SK-N-SH (cell line): ENCODE data around the gene ZNF407. TPM values are rescaled to one million over a fixed set of nuclear protein-coding genes. Genes with fewer than 3 reads are reported as not detected.

Experiments used
- CTCF ChIA-PET: fragments of 300-600, 350-600 bp; formaldehyde crosslinking; extraction: SDS; loops from one replicate; lab custom pipeline; 2021; lab: Yijun Ruan, JAX
- POLR2A ChIA-PET: fragments of 350-600 bp; sonication (Branson Sonifier 250); formaldehyde crosslinking; extraction: SDS; loops from one replicate; lab custom pipeline; 2020; ENCODE audit warnings: antibody characterized with exemption, inconsistent platforms; lab: Yijun Ruan, JAX
- DNase-seq: peaks from one replicate; pipeline ENCODE4 v3.0.0; 2012
- H2AFZ ChIP-seq: fragments of 200-600 bp; sonication (generic); 2 replicates; pipeline ENCODE4 v1.8.1; 2016; ENCODE audit warnings: antibody characterized with exemption, mild to moderate bottlenecking, low read depth
- H3F3A ChIP-seq: fragments of 200-600 bp; sonication (generic); replicated peaks from 2 replicates; pipeline ENCODE3; 2016; ENCODE audit warnings: antibody characterized with exemption, mild to moderate bottlenecking; ENCODE audit not compliant: insufficient read depth
- H3K27ac ChIP-seq, 2 experiments: fragments of 200-500 bp in 1 of 2; fragments of 200-600 bp in 1 of 2; sonication (Bioruptor generic) in 1 of 2; sonication (generic), shearing (Covaris generic) in 1 of 2; 2 replicates each; pipeline versions ENCODE4 v1.5.1 to v1.6.1; 2014 to 2016; ENCODE audit warnings: low read depth in 2 of 2, inconsistent platforms in 1 of 2, low read length in 1 of 2, mild to moderate bottlenecking in 1 of 2, mixed read lengths in 1 of 2
- H3K27me3 ChIP-seq: fragments of 200-600 bp; sonication (generic), shearing (Covaris generic); 2 replicates; pipeline ENCODE4 v1.6.1; 2016; ENCODE audit warnings: mixed run types; ENCODE audit not compliant: insufficient read depth
- H3K36me3 ChIP-seq, 2 experiments: fragments of 200-500 bp in 1 of 2; fragments of 200-600 bp in 1 of 2; sonication (Bioruptor generic) in 1 of 2; sonication (generic) in 1 of 2; replicated peaks in 1 of 2; 2 replicates each; pipeline versions ENCODE3 to v1.5.1; 2014 to 2016; ENCODE audit warnings: low read length in 1 of 2, mild to moderate bottlenecking in 1 of 2; ENCODE audit not compliant: insufficient read depth in 2 of 2, control insufficient read depth in 1 of 2
- H3K4me1 ChIP-seq, 2 experiments: fragments of 200-500 bp in 1 of 2; fragments of 200-600 bp in 1 of 2; sonication (Bioruptor generic) in 1 of 2; sonication (generic), shearing (Covaris generic) in 1 of 2; 2 replicates each; pipeline versions ENCODE4 v1.5.1 to v1.6.1; 2014 to 2016; ENCODE audit warnings: low read depth in 1 of 2, low read length in 1 of 2, mixed run types in 1 of 2; ENCODE audit not compliant: insufficient read depth in 2 of 2, control insufficient read depth in 1 of 2
- H3K4me2 ChIP-seq: fragments of 200-600 bp; sonication (generic), shearing (Covaris generic); 2 replicates; pipeline ENCODE4 v1.6.1; 2017; ENCODE audit warnings: mixed run types
- H3K4me3 ChIP-seq, 2 experiments: fragments of 200-500 bp in 1 of 2; fragments of 200-600 bp in 1 of 2; sonication (Bioruptor generic) in 1 of 2; sonication (generic), shearing (Covaris generic) in 1 of 2; 2 replicates each; pipeline versions ENCODE4 v1.5.1 to v1.8.1; 2014 to 2016; ENCODE audit warnings: low read depth in 2 of 2, inconsistent platforms in 1 of 2, low read length in 1 of 2, mild to moderate bottlenecking in 1 of 2, mixed read lengths in 1 of 2, moderate library complexity in 1 of 2
- H3K79me2 ChIP-seq: fragments of 200-600 bp; sonication (generic); 2 replicates; pipeline ENCODE4 v1.8.1; 2017; ENCODE audit warnings: mild to moderate bottlenecking; ENCODE audit not compliant: insufficient read depth
- H3K9ac ChIP-seq: fragments of 200-600 bp; sonication (generic); 2 replicates; pipeline ENCODE4 v1.6.1; 2017; ENCODE audit warnings: mixed run types
- H3K9me2 ChIP-seq: fragments of 200-600 bp; sonication (generic); 2 replicates; pipeline ENCODE4 v1.6.1; 2017; ENCODE audit warnings: mixed run types
- H3K9me3 ChIP-seq: fragments of 200-600 bp; sonication (generic); 2 replicates; pipeline ENCODE4 v1.6.1; 2017; ENCODE audit warnings: mixed run types, mild to moderate bottlenecking, moderate library complexity
- H4K20me1 ChIP-seq: fragments of 200-600 bp; sonication (generic); 2 replicates; pipeline ENCODE4 v1.6.1; 2017; ENCODE audit warnings: mild to moderate bottlenecking, mixed run types; ENCODE audit not compliant: insufficient read depth
- CHD2 ChIP-seq: fragments of 150-350 bp; IDR thresholded peaks from 2 replicates; pipeline ENCODE4 v1.6.1; 2018; ENCODE audit warnings: low read length; ENCODE audit not compliant: partially characterized antibody
- CTCF ChIP-seq: fragments of 200-600 bp; sonication (generic); IDR thresholded peaks from 2 replicates; pipeline ENCODE4 v1.6.1; 2017; ENCODE audit warnings: antibody characterized with exemption, mild to moderate bottlenecking, moderate library complexity
- FOSL2 ChIP-seq: IDR thresholded peaks from 2 replicates; pipeline ENCODE4 v1.4.0; 2012; ENCODE audit warnings: low read depth, mild to moderate bottlenecking, moderate library complexity, borderline replicate concordance
- GABPA ChIP-seq: IDR thresholded peaks from 2 replicates; pipeline ENCODE4 v1.4.0; 2012; ENCODE audit warnings: low read depth, mild to moderate bottlenecking
- GATA2 ChIP-seq: sonication (generic); formaldehyde crosslinking; IDR thresholded peaks from 2 replicates; pipeline ENCODE4 v1.5.0; 2020; ENCODE audit warnings: mild to moderate bottlenecking, missing genetic modification reagents
- IRF3 ChIP-seq: fragments of 150-350 bp; IDR thresholded peaks from 2 replicates; pipeline ENCODE4 v1.6.1; 2016; ENCODE audit warnings: mild to moderate bottlenecking, low read depth, low read length
- JUND ChIP-seq: IDR thresholded peaks from 2 replicates; pipeline ENCODE4 v1.4.0; 2012
- MXI1 ChIP-seq: IDR thresholded peaks from 2 replicates; pipeline ENCODE4 v1.6.1; 2012; ENCODE audit warnings: mild to moderate bottlenecking, low read depth, low read length, improper control_type of control experiment
- NFIC ChIP-seq: IDR thresholded peaks from 2 replicates; pipeline ENCODE4 v1.4.0; 2012; ENCODE audit warnings: borderline replicate concordance
- RCOR1 ChIP-seq: fragments of 150-350 bp; IDR thresholded peaks from 2 replicates; pipeline ENCODE4 v1.6.1; 2017; ENCODE audit warnings: antibody characterized with exemption, low read length
- RXRA ChIP-seq: IDR thresholded peaks from 2 replicates; pipeline ENCODE4 v1.4.0; 2012; ENCODE audit warnings: low read depth, mild to moderate bottlenecking, borderline replicate concordance
- SIN3A ChIP-seq: IDR thresholded peaks from 2 replicates; pipeline ENCODE4 v1.6.1; 2012; ENCODE audit warnings: low read depth, mild to moderate bottlenecking, low read length, moderate library complexity, borderline replicate concordance
- SMC3 ChIP-seq: IDR thresholded peaks from 2 replicates; pipeline ENCODE4 v1.6.1; 2012; ENCODE audit warnings: low read depth, low read length, improper control_type of control experiment
- TAF1 ChIP-seq: IDR thresholded peaks from 2 replicates; pipeline ENCODE4 v1.6.1; 2012; ENCODE audit warnings: low read depth, mild to moderate bottlenecking, low read length, moderate library complexity, borderline replicate concordance
- TCF12 ChIP-seq: IDR thresholded peaks from 2 replicates; pipeline ENCODE4 v1.4.0; 2012
- USF1 ChIP-seq: IDR thresholded peaks from 2 replicates; pipeline ENCODE4 v1.4.0; 2012; ENCODE audit warnings: low read depth, borderline replicate concordance
- USF2 ChIP-seq: fragments of 150-350 bp; IDR thresholded peaks from 2 replicates; pipeline ENCODE4 v1.6.1; 2017; ENCODE audit warnings: antibody characterized with exemption, low read length, low read depth, borderline replicate concordance
- WGBS: methylation state at CpG from one replicate; pipeline ENCODE4 v1.1.6; 2017; ENCODE audit warnings: low lambda C conversion rate; 5-methylcytosine and 5-hydroxymethylcytosine counted together
- polyA plus RNA-seq, 3 experiments: library from polyadenylated mRNA; depleted of rRNA; stranded (reverse); fragments of >200 nt; gene quantifications; 2 replicates each; pipeline ENCODE4 v1.2.3, GENCODE V29; 2012

ZNF407 gene
- polyA plus RNA-seq, 1 of the 3 experiments (the other 2 are of a cell fraction), result 2.6 TPM

GRCh38 chr18:74825460-74825859, 227.8 kb downstream of the ZNF407 start:
- no peak for DNase-seq
- H3K36me3 ChIP-seq, result peaks cover 0 to 10% of the 10 kb centered on the region in 2 experiments
- H4K20me1 ChIP-seq, result no peaks in the 10 kb centered on the region
- no peak overlapping the region for H3K4me3 ChIP-seq
- no peaks in the 10 kb centered on the region for H3K4me1 ChIP-seq
- WGBS, result 91% methylated on average over 1 of the region's 1 CpG
- ChIA-PET POLR2A (no interaction called here), CTCF (no interaction called here)
- H3K9me2 ChIP-seq, result no peaks in the 10 kb centered on the region
- TF ChIP-seq IRF3 (no peak), TAF1 (no peak), RXRA (no peak), TCF12 (no peak), FOSL2 (no peak), RCOR1 (no peak), GABPA (no peak), SMC3 (no peak), SIN3A (no peak), GATA2 (no peak), NFIC (no peak), JUND (no peak), CHD2 (no peak), MXI1 (no peak), CTCF (no peak), USF2 (no peak), USF1 (no peak)
- H3K27me3 ChIP-seq, result no peaks in the 10 kb centered on the region
- H3K9me3 ChIP-seq, result no peaks in the 10 kb centered on the region
- H3K27ac ChIP-seq, result no peak overlapping the region
- H3K4me2 ChIP-seq, result no peak overlapping the region
- no peaks in the 10 kb centered on the region for H3K79me2 ChIP-seq
- no peak overlapping the region for H2AFZ ChIP-seq
- no peak overlapping the region for H3K9ac ChIP-seq
- no peaks in the 10 kb centered on the region for H3F3A ChIP-seq
